GM12878 (cell line): Measurements from ENCODE around the gene PCSK6. TPM values are rescaled to one million over a fixed set of nuclear protein-coding genes. Genes with fewer than 3 reads are reported as not detected.

Experiments
- ATF2 ChIP-seq: IDR thresholded peaks from 2 replicates; pipeline ENCODE4 v1.6.1; 2012; ENCODE audit warnings: low read length, inconsistent platforms
- BHLHE40 ChIP-seq, 2 experiments: fragments of 450-650 bp in 1 of 2; IDR thresholded peaks; 2 replicates each; pipeline ENCODE4 v1.6.1; 2011 to 2017; ENCODE audit warnings: low read depth in 2 of 2, borderline replicate concordance in 1 of 2, improper control_type of control experiment in 1 of 2, low read length in 1 of 2, mild to moderate bottlenecking in 1 of 2
- IKZF1 ChIP-seq: fragments of 450-650 bp; conservative IDR thresholded peaks from 2 replicates; pipeline ENCODE4 v1.6.1; 2017; ENCODE audit warnings: antibody characterized with exemption, mild to moderate bottlenecking
- MAX ChIP-seq: IDR thresholded peaks from 2 replicates; pipeline ENCODE4 v1.6.1; 2012; ENCODE audit warnings: low read depth, low read length, improper control_type of control experiment
- NFIC ChIP-seq: IDR thresholded peaks from 2 replicates; pipeline ENCODE4 v1.6.1; 2012; ENCODE audit warnings: low read depth, mild to moderate bottlenecking, inconsistent platforms, low read length, moderate library complexity
- RELA ChIP-seq: fragments of 450-650 bp; IDR thresholded peaks from 2 replicates; pipeline ENCODE4 v1.8.0; 2014; ENCODE audit warnings: borderline replicate concordance; ENCODE audit not compliant: partially characterized antibody
- ZNF687 ChIP-seq: fragments of 450-650 bp; IDR thresholded peaks from 2 replicates; pipeline ENCODE4 v1.6.1; 2017; ENCODE audit warnings: mild to moderate bottlenecking, moderate library complexity
- polyA plus RNA-seq, 11 experiments: library from polyadenylated mRNA; depleted of rRNA in 4 of 11; unstranded in 6 of 11; stranded (reverse) in 5 of 11; fragments of >200 nt; fragmentation: Nextera tagmentation in 4 of 11; fragmentation: Illumina TruSeq in 1 of 11; extraction: Ambion mirVana in 4 of 11; extraction: Trizol in 1 of 11; gene quantifications; 1 replicate in 1 of 11; 2 replicates in 10 of 11; pipeline versions ENCODE4 v1.2.1 to v1.2.3, GENCODE V29; 2011 to 2016; ENCODE audit warnings: inconsistent platforms in 2 of 11, missing spikeins in 2 of 11, low read depth in 1 of 11
- total RNA-seq, 4 experiments: library from RNA; depleted of rRNA in 3 of 4; stranded (reverse); fragments of >200 nt in 3 of 4; fragmentation: Illumina TruSeq in 1 of 4; extraction: Trizol in 1 of 4; gene quantifications; 2 replicates each; pipeline versions ENCODE4 v1.2.1 to v1.2.3, GENCODE V29; 2013 to 2021

The PCSK6 gene
- total and polyA plus RNA-seq, 10 of the 15 experiments (the other 5 are each of a cell fraction or from before 2014, with no cell fraction given): 0.19 to 0.67 (median 0.25) TPM; not detected in 4

- peak; percentile 83 for TF ChIP-seq RELA
- TF ChIP-seq NFIC: no peak
- TF ChIP-seq MAX: 0 out of 2 replicates have a peak, but pooled peaks have one; percentile 43
- TF ChIP-seq BHLHE40 (IDR thresholded peaks at IDR 0.05; ENCODE audit: borderline replicate concordance in 1 of 2, low read depth in 2 of 2, low read length in 1 of 2): peak; percentile 42 to 53
- TF ChIP-seq ATF2: no peak
- peak; percentile 98 for TF ChIP-seq ZNF687
- peak; percentile 55 for TF ChIP-seq IKZF1
- TF ChIP-seq, all 136 proteins: peak for 28
These were observed 225.5 kb downstream of the PCSK6 start (continued) for GRCh38 chr15:101264011-101264410.
